Measurements from ENCODE around the gene NSUN4.

Gene NSUN4

DNA sequence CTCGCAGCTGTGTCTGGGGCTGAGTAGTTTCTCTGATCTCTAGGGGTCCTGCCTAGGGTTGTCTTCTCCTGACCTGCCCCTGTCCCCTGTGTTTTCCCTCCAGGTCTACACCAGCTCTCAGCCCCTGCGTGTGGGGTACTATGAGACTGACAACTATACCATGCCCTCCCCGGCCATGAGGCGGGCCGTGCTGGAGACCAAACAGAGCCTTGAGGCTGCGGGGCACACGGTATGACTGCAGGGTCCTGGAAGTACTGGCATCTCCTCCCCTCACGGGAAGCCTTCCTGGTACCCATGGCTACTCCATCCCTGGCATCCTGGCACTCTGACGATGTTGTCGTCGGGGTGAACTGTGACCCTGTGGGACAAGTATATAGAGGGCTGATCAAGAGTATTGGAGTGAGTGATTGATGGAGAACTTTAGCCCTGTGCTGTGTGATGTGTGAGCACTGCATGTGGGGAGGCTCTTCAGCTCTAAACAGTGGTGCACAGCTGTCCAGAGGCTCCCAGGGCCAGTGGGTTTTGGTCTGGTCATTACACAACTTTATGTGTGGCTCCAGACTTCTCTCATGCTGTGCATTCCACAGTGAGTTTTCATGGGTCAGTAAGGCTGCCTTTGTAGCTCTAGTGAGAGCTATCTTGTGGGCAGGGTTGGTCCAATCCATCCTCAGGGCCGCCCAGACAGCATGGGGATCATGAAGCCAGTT, 67.9 kb downstream of the NSUN4 start:
- DNase-seq: no peak

GRCh38 chr1:46409063-46409372, 68.4 kb downstream of the NSUN4 start:
- DNase-seq: no peak

GRCh38 chr1:46410156-46411009, 69.8 kb downstream of the NSUN4 start:
- no peak for DNase-seq

- DNase-seq: no peak
Observed at GRCh38 chr1:46411010-46411405, 70.4 kb downstream of the NSUN4 start.
